ENCODE results near the gene SNED1.

Gene SNED1

DNA sequence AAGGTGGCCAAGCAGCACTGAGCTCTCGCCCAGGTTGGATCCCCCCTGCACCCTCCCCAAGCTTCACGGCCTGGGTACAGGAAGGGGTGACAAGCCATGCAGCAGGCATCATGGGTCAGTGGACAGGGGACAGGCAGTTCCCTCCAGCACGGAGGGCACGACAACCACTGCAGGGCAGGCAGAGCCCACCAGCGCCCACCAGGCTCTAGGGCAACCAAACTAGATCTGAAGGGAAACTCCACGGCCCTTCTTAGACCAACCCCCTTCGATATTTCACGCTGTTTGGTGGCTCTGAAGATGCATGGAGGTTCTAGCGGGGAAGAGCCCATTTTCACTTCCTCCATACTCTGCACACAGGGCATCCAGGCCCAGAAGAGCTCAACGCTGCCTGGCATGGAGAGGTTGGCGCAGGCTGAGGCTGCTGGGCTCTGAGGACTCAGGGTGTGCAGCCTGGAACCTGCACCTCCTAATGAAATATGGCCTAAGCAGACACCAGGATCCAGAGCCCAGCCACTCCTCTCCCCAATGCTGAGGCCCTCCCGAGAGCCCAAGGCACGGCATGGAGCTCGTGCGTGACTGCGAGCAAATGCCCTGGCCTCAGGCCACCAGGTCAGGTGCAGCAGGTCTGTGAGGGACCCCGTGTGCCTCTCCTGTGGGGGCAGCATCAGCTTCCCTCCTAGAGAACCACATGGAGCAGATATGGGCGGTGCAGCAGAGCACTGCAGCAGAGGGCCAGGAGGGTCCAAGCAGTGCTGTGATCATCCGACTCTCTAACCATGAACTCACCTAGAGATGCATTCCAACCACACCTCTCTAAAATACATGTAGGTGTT lies 112.4 kb downstream of the SNED1 start:
- DNase-seq = no peak

DNA sequence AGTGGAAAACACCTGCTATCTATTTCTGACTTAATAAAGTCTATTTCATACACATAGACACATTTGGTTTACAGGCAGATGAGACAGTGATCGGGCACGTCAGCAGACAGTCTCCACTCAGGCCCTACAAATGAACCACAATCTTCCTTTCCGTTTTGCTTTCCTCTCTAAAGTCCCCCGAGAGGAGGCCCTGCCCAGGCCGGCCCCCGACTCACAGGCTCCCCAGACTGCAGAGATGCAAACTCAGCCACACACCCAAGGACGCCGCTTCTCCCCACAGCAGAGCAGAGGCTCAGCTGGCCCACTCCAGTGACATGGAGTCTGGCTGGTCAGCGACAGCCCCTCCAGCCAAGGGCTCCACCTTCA lies 113.0 kb downstream of the SNED1 start:
- no peak for DNase-seq

DNA sequence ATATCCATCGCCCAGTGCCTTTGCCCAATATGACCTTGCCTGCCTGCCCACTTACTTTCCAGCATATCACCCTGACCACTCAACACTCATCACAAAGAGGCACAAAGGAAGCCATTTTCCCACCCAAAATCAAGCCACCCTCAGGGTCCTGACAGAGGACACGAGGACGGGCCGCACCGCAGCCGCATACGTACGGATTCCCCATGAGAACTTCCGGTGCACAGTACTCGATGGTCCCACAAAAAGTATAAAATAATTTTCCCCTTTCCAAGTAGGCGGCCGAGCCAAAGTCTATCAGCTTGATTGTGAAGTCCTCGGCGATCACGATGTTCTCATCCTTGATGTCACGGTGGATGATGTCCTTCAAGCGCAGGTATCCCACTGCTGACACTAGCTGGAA lies 113.6 kb downstream of the SNED1 start:
- DNase-seq = no peak

DNA sequence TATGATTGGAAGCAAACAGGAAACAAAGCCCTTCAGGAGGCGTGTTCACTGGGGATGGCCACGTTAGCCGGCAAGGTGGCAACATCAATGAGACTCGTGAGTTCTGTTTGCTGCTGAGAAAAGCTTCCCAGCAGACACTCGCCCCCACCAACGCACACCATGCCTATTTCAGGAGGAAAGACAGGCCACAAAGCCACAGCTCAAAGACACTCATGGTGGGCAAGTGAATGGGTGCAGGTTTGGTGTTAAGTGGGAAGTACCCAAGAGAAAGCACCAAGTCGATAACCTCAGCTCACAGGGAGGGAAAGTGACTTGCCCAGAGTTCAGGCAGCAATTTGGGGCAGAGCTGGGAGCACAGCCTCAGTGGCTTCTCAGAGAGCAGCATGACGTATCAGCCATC lies 114.2 kb downstream of the SNED1 start:
- no peak for DNase-seq

DNA sequence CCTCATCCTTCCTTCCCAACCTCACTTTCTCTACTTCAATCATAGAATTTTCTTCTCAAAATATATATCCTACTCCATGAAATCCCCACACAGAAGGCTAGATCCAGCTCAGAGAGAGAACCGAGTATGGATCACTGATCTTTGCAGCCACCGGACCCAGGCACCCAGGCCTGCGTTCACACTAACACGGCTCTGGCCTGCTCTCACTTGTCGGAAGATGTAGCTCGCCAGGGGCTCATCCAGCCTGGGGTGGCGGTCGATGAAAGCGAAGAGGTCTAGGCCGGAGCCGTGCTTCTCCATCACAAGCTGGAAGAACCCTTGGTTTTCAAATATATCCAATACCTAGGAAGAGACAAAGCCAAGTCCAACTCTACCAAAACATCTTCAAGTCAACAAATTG lies 116.4 kb downstream of the SNED1 start:
- DNase-seq = no peak

DNA sequence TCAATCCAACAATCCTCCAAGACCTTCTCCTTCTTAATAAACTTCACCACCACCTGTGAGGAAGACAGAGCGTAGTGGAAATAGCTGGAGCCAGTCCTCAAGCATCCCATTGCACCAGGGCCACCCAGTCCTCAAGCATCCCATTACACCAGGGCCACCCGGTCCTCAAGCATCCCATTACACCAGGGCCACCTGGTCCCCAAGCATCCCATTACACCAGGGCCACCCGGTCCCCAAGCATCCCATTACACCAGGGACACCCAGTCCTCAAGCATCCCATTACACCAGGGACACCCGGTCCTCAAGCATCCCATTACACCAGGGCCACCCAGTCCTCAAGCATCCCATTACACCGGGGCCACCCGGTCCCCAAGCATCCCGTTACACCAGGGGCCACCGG lies 116.9 kb downstream of the SNED1 start:
- no peak for DNase-seq

DNA sequence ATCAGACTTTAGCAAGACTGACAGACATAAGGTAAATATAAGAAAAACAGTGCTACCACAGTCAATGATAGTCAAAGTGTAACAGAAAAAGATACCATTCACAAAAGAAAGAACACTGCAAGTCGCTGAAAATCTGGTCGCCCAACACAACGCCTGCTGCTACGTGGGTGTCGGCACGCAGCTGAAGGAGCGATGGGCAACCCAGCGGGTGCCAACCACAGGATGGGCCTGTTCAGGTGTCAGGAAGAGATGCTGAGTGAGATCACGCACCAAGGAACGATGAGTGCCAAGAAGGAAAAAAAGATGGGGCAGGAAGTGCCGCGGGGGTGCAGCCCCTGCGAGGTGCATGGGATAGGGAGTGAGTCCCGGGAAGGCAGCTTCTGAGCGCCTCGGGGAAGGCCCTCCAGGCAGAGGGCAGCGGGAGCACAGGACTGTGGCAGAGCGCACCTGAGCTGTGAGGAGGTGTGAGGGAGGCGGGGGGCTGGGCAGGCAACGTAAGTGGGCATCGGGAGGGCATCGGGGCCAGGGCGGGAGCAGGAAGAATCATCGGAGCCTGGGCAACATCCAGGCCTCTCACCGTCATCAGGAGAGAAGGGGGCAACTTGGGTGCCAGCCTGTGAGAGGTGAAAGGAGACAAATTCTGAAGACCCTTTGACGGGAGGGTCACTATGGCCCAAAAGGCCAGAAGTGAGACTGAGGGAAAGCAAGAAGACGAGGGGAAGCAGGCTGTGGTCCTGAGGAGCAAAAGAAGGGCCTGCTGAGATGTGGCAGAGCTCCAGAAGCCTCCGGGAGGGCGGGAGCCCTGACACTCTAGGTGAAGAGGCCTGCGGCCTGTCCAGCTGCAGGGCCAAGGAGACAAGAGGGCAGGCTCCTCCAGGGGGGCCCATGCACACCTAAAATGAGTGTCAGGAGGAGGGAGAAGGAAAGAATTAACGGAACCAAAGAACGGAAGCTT lies 118.5 kb downstream of the SNED1 start:
- no peak for DNase-seq

DNA sequence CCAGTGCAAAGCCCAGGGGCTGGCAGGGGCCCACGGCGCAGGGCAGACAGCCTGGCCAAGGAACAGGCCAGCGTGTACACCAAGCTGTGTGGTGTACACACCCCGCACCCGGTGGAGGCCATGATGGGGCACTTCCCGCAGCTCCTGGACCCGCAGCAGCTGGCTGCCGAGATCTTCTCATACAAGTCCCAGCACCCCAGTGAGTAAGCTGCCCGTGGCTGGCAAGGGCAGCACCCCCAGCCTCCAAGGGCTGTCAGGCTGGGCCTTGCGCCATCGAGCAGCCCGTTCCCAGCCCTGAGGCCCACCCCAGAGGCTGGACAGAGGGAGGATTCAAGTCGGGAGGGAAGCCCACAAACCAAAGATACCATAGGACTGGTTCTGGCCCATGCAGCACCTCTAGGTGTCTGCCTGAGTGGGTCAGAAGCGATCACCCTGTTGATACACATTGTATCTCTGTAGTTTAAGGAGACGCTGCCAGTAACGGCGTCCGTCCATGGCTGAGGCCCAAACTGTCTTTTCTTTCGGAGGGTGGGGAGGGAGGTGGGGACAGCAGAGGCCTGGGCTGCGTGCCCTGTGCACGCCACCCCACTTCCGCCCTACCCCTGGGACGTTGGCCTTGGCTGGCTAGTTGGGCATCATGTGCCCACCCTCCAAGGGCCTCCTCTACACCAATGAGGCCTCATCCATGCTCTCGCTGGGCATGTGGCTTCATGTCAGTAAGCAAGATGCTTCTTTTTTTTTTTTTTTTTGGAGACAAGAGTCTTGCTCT lies 120.5 kb downstream of the SNED1 start:
- no peak for DNase-seq

DNA sequence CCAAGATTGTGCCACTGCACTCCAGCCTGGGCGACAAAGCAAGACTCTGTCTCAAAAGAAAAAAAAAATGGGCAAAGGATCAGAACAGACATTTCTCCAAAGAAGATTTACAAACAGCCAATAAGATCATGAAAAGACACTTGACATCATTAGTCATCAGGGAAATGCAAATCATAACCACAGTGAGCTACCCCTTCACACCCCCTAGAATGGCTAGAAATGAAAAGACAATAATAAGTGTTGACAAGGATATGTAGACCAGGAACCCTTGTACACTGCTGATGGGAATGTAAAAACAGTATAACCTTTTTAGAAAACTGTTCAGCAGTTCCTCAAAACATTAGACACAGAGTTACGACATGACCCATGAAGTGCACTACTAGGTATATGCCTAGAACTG lies 122.0 kb downstream of the SNED1 start:
- DNase-seq = no peak

DNA sequence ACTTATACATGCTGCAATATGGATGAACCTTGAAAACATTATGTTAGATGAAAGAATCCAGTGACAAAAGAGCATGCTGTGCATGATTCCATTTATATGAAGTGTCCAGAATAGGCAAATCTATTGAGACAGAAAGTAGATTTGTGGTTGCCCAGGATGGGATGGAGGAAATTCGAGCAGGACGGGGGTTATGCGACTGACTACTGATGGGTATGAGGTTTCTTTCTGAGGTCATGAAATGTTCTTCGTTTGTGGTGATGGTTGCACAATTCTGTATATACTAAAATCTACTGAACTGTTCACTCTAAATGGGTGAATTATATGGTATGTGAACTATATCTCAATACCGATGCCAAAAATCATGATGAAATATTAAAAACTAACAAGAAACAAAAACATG lies 122.6 kb downstream of the SNED1 start:
- no peak for DNase-seq

DNA sequence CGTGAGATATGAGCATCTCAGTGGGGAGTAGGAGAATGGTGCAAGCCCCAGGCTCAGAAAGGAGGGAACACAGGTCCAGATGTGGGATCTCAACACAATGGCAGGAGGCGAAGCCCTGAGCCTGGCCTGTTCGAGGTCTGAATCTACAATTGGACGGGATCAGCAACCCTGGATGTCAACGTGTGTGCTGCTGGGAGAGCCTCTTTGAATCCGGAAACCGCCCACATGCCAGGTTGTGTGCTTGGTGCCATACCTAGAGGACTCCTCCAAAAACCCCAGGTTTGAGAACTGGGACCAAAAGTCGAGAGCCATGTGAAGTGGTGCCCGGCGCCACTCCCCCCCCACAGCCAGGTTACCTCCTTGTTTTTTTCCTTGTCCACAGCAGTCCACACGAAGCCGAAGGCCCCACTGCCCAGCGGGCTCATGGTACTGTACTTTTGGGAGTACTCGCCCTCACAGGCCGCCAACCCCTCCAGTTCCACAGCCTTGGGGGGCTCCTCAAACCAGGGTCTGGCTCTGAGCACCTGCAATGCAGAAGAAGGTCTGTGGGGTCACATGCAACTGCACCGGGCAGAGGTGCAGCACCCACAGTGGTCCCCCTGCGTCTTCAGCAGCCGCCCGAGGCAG lies 124.1 kb downstream of the SNED1 start:
- DNase-seq = no peak

DNA sequence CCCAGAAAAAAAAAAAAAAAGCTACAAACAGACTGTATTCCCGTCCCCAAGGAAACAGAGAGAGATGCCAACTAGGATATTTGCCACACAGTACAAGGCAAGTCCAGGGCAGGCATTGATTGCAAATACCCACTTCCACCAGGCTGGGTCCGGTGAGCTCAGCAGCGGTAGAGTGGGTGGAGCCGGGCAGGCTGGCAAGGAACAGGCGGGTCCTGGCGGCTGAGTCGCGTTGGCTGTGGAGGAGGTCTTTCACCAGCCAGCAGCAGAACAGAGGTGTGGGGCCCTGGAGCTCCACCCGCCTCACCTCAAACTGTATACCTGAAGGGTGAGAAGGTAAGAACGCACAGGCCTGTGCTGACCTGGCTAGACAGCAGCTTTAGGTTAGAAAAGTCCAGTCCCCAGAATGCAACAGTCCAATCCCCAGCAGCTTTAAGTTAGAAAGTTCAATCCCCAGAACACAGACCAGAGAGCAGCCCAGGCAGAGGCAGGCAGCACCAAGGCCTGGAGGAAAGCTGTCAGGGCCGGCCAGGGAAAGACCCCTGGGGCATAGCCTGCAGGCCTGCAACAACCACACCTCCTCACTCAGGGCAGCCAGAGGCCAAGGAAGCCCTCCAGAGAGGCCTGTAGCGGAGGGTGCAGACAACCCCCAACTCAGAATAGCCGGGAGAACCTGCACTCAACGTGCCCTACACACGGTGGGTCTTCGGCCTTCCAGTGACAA lies 125.6 kb downstream of the SNED1 start:
- DNase-seq = no peak

DNA sequence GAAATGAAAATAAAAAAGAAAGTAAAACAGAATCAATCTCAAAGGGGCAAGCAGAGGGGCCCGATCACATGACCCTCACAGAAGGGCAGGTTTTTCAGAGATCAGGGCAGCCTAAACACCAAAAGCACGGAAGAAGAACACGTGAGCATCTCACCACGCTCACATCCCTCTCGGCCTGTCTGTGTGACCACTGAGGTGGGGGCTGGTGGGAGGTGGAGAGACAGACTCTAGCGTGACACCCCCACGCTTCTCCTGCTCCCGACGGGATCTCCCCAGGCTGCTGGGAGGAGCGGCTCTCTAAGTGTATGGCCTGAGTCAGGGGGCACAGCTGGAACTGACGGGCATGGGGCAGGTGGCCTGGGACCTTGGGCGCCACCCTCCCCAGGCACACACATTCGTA lies 127.2 kb downstream of the SNED1 start:
- DNase-seq = no peak

DNA sequence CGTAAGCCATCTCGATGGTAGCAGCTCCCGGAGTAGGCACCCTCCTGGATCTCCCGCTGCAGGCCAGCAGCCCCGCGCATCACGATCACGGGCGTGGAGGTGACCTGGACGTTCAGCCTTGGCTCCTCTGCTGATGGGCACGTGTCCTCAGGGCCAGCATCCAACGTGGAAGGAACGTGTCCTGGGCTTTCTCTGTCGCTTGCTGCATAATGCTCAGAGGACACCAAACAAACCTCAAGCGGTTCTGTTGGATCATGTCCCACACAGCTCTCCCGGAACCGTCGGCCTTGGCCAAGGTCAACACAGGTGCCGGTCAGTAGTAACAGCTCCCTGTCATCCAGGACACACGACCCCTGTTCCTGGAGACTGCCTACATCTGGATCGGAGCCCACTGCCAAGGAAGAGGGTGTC lies 127.8 kb downstream of the SNED1 start:
- DNase-seq = no peak

DNA sequence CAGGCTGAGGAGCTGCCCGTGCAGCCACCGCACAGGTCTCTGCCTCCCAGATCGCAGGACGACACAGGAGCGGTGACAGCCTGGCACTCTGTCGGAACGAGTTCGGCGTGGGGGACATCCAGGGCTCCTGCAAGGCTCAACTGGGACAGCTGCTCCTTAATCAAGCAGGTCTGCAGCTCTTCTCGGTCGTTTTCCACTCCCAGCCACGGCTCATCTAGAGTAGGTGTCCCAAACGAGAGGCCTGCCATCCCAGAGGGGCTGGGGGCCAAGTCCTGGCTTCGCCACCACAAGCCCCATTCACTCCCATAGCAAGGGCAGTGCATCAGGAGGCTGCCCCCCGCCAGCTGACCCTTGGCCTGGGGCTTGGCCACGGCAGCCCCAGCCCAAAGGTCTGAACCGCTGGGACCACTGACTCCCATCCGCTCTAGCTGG lies 128.4 kb downstream of the SNED1 start:
- no peak for DNase-seq

DNA sequence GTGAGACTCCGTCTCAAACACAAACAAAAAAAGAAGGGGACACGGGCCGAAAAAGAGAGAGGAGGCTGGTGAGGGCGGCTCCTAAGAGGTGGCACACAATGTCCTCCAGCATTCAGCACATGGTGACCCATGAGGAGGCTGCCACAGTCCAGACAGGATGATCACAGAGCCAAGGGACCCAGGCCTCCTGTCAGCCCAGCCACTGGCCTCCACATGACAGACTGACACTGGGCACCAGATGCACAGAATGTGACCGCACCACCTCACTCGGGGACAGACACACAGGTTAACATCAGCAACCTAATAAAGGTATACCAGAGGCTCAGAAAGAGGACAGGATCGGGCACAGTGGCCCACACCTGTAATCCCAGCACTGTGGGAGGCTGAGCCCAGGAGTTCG lies 129.8 kb downstream of the SNED1 start:
- DNase-seq = no peak

DNA sequence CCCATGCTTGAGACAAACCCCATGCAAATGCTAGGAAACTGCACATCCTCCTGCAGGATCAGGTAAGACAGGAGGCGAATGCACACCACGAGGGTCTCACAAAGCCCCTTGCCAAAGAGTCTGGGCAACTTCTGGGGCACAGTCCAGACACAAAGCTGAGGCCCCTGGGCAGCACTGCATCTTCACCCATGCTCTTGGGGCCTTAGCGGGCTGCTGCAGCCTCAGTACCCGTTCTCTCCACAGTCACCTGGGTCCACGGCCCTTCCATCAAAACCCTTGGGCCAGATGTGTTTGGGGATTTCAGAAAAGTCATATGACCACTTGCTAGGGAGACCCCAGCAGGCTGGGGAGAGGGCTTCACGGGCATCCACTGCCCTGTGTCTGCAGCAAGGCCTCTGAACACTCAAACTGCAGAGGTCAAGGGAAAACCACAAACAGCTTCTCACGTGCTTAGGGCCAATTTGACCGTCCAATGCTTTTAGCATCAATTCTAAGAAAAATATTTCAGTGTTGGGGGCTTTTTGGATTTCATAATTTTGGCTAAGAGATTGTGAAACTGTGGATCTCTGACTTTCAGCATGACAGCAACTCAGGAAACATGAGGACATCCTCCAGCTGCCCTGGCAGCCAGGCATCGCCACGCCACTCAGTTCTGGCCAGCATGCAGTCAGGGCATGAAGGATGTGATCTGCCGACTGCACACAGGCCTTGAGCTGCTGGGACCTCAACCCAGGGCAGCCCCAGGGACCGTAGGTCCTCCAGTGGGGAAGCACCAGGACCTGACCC lies 130.9 kb downstream of the SNED1 start:
- no peak for DNase-seq

DNA sequence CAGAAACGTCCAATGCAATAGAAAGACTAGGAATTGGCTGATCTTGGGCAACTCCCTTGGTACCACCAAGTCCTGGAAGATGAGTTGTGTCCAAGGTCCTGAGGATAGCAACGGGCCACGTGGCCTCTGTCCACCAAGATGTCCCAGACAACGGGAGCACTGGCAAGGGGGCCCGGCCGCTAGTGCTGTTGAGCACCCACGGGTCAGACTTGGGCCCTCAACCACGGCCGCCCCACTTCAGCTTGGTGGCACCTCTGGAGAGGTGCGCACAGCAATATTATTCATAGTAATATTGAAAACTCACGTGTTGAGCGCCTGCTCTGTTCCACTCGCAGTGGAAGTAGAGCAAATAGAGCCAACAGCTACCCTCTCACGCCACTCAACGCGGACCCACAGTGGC lies 131.9 kb downstream of the SNED1 start:
- no peak for DNase-seq

DNA sequence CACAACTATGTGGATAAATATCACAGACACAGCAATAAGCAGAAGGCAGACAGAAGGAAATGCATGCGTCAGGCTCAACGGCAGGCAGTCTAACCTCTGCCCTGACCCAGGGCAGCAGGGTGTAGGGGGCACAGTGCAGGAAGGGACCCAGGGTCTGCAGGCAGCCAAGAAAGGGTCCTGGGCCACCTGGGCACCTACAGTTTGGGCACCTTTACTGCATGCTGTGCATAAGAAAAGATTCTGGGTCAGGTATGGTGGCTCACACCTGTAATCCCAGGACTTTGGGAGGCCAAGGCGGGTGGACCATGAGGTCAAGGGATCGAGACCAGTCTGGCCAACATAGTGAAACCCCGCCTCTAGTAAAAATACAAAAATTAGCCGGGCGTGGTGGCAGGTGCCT lies 133.1 kb downstream of the SNED1 start:
- no peak for DNase-seq

DNA sequence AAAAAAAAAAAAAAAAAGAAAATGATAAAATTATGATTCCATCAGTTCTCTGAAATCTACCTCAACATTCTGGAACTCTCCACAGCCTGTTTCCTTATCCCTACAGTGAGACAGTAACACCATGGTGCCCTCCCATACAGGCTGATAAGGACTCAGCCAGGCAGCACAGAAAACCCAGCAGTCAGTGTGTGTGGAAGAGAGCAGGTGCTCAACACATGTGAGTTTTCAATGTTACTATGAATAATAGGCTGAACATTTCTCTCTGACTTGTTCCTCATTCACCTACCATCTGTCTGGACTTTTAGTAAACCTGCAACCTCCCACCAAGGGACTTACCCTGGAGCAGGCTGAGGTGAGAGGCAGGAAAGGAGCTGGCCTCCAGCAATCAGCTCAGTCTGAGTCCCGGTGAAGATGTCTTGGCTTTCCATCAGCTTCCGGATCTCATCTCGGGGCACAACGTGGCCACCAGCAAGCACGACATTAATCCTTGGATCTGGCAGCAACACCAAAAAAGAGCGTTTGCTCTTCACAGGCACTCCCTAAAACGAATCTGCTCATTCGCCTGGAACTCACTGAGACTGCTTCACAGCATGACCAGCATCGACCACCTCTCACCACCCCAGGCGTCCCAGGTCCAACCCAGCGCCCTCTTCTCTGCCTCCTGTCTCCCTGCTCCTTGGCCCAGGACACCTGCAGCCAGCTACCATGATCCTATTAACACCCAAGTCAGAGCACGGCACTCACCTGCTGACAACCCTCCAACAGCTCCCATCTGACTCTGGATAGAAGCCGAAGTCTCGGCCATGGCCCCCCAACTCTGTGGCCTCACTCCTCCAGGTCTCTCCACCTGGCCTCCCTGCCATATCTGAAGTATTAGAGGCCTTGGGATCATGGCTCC lies 134.4 kb downstream of the SNED1 start:
- DNase-seq = no peak

Measured in DMS79 (cell line).